GM21619 (cell line): ENCODE results near the gene MRPL54.

Experiments
- ATAC-seq: cut with Tn5 transposase; IDR thresholded peaks from one replicate; pipeline ENCODE4 v1.9.1; 2021; ENCODE audit not compliant: unreplicated experiment

MRPL54 gene

GRCh38 chr19:3768015-3768747 lies 5.7 kb downstream of the MRPL54 start:
- no peak for ATAC-seq

GRCh38 chr19:3768748-3769099 lies 6.2 kb downstream of the MRPL54 start:
- ATAC-seq, result no peak

- ATAC-seq, result no peak
Measured at GRCh38 chr19:3769494-3769893, 7.0 kb downstream of the MRPL54 start.

- ATAC-seq, result no peak
Measured at GRCh38 chr19:3770136-3770999, 7.9 kb downstream of the MRPL54 start.

DNA sequence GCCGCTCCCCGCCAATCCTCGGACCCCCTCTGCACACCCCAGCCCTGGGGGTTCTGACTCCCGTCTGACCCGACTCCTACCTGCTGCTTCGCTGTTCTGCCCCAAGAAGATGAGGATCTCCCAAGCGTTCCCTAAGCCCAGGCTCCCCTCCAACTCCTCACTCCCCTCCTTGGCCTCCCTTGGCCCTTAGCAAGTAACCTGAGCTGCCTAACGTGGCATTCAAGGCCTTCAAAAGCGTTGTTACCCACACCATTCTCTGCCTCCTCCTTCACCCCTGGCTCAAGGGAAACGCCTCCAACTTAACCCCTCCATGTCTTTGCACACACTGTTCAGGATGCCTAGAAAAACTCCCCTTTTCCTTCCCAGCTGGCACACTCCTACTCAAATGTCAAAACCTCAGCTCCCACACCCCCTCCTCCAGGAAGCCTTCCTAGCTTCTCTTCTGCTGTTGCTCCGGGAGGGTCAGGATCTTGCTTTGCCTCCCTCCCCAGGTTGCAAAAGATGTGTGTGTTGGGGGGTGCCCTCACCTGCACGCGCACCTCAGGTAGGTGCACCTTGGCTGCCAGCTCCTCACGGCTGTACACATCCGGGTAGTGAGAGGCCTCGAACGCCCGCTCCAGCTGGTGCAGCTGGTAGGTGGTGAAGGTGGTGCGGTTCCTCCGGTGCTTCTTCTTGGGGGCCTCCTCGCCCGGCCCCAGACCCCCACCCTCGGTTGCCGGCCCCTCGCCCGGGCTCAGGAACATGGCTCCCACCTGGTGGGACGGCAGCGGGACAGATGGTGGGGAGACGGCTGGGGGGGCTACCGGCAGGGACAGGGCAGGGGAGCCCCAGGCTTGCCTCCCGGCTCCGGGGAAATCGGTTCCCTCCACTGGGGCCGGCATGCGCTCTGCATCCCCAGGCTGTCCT lies 8.8 kb downstream of the MRPL54 start:
- ATAC-seq, result no peak

- no peak for ATAC-seq
Measured at GRCh38 chr19:3771906-3772455, 9.5 kb downstream of the MRPL54 start, which contains the start of gene RAX2. TSS of gene RAX2 (minus strand) at chr19:3772228. CDS start at chr19:3771742, 486 bp downstream.

GRCh38 chr19:3773814-3774515 lies 11.5 kb downstream of the MRPL54 start:
- no peak for ATAC-seq

DNA sequence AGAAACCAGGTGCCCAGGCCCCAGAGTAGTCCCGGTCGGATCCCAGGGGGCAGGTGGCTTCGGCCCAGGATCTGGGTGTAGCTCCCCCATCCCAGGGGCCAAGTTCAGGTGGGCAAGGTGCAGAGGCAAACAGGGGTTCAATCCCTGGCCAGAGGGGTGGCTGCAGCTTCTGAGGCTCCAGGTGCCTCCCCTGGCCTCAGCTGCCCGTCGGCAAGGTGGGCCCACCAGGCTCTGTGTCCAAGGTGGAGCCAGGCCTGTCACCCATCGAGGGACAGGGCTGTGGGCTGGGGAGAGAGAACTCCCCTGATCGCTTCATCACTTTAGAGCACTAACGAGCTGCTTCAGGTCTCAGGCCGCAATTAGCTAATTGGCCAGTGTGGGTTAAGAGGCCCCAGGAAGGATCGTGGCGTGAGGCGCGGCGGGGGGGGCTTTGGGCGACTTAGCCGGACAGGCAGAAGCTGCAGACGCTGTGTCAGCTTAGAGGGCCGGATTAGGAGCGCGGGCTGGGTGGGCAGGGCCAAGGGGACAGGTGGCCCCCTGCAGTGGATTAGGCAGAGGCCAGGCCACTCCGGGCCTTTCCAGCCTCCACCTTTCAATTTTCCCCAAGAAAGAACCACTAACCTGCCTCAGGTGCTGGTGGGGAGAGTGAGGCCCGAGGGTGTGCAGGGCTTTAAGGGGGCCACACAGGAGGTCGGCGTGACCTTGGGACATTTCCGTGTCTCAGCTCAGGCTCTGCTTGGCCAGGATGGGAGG lies 12.3 kb downstream of the MRPL54 start:
- ATAC-seq, result no peak

DNA sequence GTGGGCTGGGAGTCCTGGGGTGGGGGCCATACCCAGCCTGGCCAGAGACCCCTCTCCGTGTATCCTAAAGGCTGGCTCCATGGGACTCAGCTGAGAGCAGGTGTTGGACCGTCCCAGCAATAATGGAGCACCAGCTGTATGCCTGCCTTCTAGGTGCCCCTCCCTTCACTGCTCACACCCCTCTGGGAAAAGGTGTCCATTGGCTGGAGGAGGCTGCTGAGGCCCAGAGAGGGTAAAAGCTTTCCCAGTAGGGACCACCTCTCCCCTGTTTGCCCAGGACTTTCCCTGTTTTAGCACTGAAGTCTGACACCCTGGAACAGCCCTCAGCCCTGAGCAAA lies 12.9 kb downstream of the MRPL54 start:
- ATAC-seq, result no peak

DNA sequence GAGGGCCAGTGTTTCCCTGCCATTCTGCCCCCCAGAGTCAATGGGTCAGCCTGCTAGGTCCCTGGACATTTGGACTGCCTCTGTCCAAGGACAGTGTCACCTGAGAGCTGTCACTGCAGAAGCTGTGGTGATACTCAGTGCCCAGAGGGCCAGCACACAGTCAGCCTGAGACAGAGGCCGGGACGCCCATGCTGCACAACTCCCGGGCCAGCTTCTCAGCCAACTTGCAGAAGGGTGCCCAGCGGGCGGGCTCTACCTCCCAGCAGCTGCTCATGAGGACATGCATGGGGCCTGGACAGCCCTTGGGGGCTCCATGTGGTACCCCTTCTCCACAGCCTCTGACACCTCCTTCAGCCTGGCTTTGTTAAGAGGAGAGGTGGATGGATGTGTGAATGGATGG lies 13.3 kb downstream of the MRPL54 start:
- no peak for ATAC-seq

GRCh38 chr19:3776479-3777040 lies 14.1 kb downstream of the MRPL54 start:
- ATAC-seq, result no peak

DNA sequence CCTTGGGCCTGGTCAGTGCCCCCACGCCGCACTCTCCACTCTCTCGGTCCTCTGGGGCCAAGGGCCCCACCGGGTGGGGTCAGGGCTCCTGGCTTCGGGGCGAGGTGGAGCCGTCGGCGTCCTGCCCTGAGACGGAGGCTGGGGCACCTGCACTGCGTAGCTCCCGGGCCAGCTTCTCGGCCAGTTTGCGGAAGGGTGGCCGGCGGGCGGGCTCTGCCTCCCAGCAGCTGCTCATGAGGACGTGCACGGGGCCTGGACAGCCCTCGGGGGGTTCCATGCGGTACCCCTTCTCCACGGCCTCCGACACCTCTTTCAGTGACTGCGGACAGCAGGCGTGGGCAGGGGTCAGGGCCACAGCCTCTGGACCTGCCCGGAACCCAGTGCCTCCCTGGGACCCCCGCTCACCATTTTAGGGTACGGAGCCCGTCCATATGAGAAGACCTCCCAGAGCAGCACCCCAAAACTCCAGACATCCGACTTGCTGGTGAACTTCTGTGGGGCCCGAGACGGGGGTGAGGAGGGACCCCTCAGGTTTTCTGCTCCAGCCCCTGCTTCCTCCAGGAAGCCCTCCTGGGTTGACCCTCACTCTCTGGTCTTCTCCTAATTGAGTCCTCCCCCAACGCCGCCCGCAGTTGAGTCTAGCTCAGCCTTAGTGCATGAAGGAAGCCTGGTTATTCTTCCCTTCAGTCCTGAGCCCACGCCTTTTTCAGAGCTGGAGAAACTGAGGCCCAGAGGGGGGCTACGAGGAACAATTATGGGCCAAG lies 15.8 kb downstream of the MRPL54 start:
- ATAC-seq, result no peak

- no peak for ATAC-seq
Measured at GRCh38 chr19:3778899-3779723, 16.6 kb downstream of the MRPL54 start.

GRCh38 chr19:3780786-3781304 lies 18.4 kb downstream of the MRPL54 start:
- ATAC-seq, result no peak

DNA sequence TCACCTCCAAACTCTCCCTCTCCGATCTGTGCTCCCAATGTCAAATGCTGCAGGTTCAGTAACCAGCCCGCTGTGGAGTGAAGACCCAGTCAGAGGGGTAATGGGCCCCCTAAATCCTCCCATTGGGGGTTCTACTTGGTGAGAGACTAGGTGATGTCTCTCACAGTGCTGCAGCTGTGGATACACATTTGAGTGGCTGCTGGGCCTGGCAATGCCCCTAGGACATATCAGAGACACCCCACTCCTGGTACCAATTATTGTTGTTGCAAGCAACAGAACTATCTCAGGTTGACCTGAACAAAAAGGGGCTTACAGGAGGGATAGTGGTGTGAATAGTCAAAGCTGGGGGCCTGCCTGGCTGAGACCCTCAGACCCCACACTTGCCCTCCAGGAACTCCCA lies 19.1 kb downstream of the MRPL54 start:
- no peak for ATAC-seq

GRCh38 chr19:3782330-3782729 lies 19.8 kb downstream of the MRPL54 start:
- no peak for ATAC-seq

GRCh38 chr19:3782903-3783302 lies 20.4 kb downstream of the MRPL54 start:
- no peak for ATAC-seq
